Heart right ventricle (tissue), 16 donors: ENCODE results near the gene CLPTM1. TPM values are rescaled to one million over a fixed set of nuclear protein-coding genes. Genes with fewer than 3 reads are reported as not detected.

ENCODE experiments used
- ATAC-seq, 8 donors: fragments of 200-7000 bp; cut with Tn5 transposase; one replicate each; pipeline ENCODE4 v1.9.1; 2020; ENCODE audit warnings: mild to moderate bottlenecking in 8 of 8, moderate library complexity in 8 of 8, moderate number of reproducible peaks in 1 of 8
- DNase-seq, 2 donors: peaks; one replicate each; pipeline ENCODE4 v3.0.0-alpha.2; 2020
- H3K27ac ChIP-seq, 10 donors: fragments of 200-600 bp; sonication (generic) in 2 of 10; one replicate each; pipeline versions ENCODE4 v1.5.0 to v1.8.0; 2020 to 2022; ENCODE audit warnings: mild to moderate bottlenecking in 3 of 10
- H3K27me3 ChIP-seq, 7 donors: fragments of 200-600 bp; one replicate each; pipeline ENCODE4 v1.8.0; 2021 to 2022; ENCODE audit warnings: mild to moderate bottlenecking in 2 of 7
- H3K36me3 ChIP-seq, 9 donors: fragments of 200-600 bp; sonication (generic) in 1 of 9; one replicate each; pipeline versions ENCODE4 v1.5.0 to v1.8.0; 2020 to 2022; ENCODE audit warnings: mild to moderate bottlenecking in 2 of 9
- H3K4me1 ChIP-seq, 9 donors: fragments of 200-600 bp; sonication (generic) in 1 of 9; one replicate each; pipeline versions ENCODE4 v1.5.0 to v1.8.0; 2020 to 2022; ENCODE audit warnings: mild to moderate bottlenecking in 4 of 9
- H3K4me3 ChIP-seq, 10 donors: fragments of 200-600 bp; sonication (generic) in 2 of 10; one replicate each; pipeline versions ENCODE4 v1.5.0 to v1.8.0; 2020 to 2022; ENCODE audit warnings: mild to moderate bottlenecking in 7 of 10, moderate library complexity in 2 of 10
- H3K9me3 ChIP-seq, 11 donors: fragments of 200-600 bp in 10 of 11; sonication (generic) in 2 of 11; one replicate each; pipeline versions ENCODE4 v1.5.0 to v1.8.0; 2013 to 2022; ENCODE audit warnings: mild to moderate bottlenecking in 2 of 11, control low read depth in 1 of 11, moderate library complexity in 1 of 11
- CTCF ChIP-seq, 9 donors: fragments of 200-600 bp; sonication (generic) in 2 of 9; IDR thresholded peaks; one replicate each; pipeline versions ENCODE4 v1.5.0 to v1.8.0; 2021 to 2022; ENCODE audit warnings: antibody characterized with exemption in 9 of 9, mild to moderate bottlenecking in 5 of 9, moderate library complexity in 1 of 9
- WGBS, 2 donors: extraction: QIAGEN DNeasy Blood & Tissue Kit; methylation state at CpG; one replicate each; pipeline ENCODE4 v1.1.7; 2013; ENCODE audit warnings: inconsistent platforms in 1 of 2; 5-methylcytosine and 5-hydroxymethylcytosine counted together
- intact Hi-C, 10 donors: fragments of 100-400 bp; cut with DNase I; formaldehyde crosslinking; loops; one replicate each; pipeline versions ENCODE4 v1.11.1 to v1.14.2; 2022
- polyA plus RNA-seq, 2 donors: library from polyadenylated mRNA; stranded (reverse); fragments of 200-250 nt; gene quantifications; one replicate each; pipeline ENCODE4 v1.2.3, GENCODE V29; 2013
- total RNA-seq, 10 donors: library from RNA; stranded (reverse); fragmentation: NEBNext Ultra II Directional in 3 of 10; extraction: Animal tissue kit (Norgen Biotek cat#: 25700) in 3 of 10; gene quantifications; one replicate each; pipeline versions ENCODE4 v1.2.1 to v1.2.4, GENCODE V29; 2021 to 2023
- donor health status: Arrhythmogenic right ventricular cardiomyopathy.
- donor health status: ischemic (EF 13 %, LVEDD 7.1; RV severe dilation, severe dysfunction).
- donor health status: healthy with polysubstance abuse.
- donor health status: DM: no; HTN: yes; CAD: no.
- donor health status: DM: no; HTN: no; CAD: no.
- donor health status: ischemic (EF 25% LVEDD 6.9; RV normal size, moderate dysfunction).
- donor health status: ischemic (EF 25% LVEDD 5.7; RV mildly dilated, moderate dysfunction).
- donor health status: healthy.
- donor health status: DM: yes; HTN: yes; CAD: no.
- donor health status: Ischemic cardiomyopathy.
- donor health status: ischemic (EF 35%, LVEDD 5.7; RV mildly dilated, moderate dysfunction).
- donor health status: nonischemic (EF 11% LVEDD 7.7; RV severe dilation, severe dysfunction).
- donor health status: DM: yes; HTN: yes; CAD: no.
- donor health status: PGD.
- donor health status: ischemic (EF 29% LVEDD 5.4; RV normal size, mild dysfunction).
- donor health status: nonischemic (EF 23%, LVEDD 6.1; RV moderate dilation, normal function).

The CLPTM1 gene
- total and polyA plus RNA-seq, 12 donors = 72.1 to 130 (median 95.7) TPM

GRCh38 chr19:44947041-44947581, 8.1 kb upstream of the CLPTM1 start:
- no peak overlapping the region for H3K27ac ChIP-seq
- H3K4me3 ChIP-seq = no peak overlapping the region
- no peak for TF ChIP-seq CTCF (IDR thresholded peaks at IDR 0.05)
- H3K27me3 ChIP-seq = no peaks in the 10 kb centered on the region
- peaks cover 0 to 23% (median 16%) of the 10 kb centered on the region in 9 donors for H3K4me1 ChIP-seq
- 90 to 94% methylated on average over 13 of the region's 13 CpGs for WGBS, 2 donors
- DNase-seq (no peak), ATAC-seq (no peak)
- intact Hi-C loops = loop anchor here in 1 of 10 donors (5.0 kb wide), 1 partner anchor 40 kb away; the partner anchor contains the start of gene APOE
- H3K36me3 ChIP-seq = peaks cover 0 to 26% (median 0%) of the 10 kb centered on the region in 9 donors
- H3K9me3 ChIP-seq = no peaks in the 10 kb centered on the region

- H3K27ac ChIP-seq = no peak overlapping the region
- H3K9me3 ChIP-seq = no peaks in the 10 kb centered on the region
- intact Hi-C loops = loop anchor here in 1 of 10 donors (5.0 kb wide), 1 partner anchor 41 kb away; the partner anchor contains the start of gene APOE
- no peak overlapping the region for H3K4me3 ChIP-seq
- DNase-seq (no peak), ATAC-seq (no peak)
- no peaks in the 10 kb centered on the region for H3K27me3 ChIP-seq
- H3K36me3 ChIP-seq = peaks cover 0 to 26% (median 0%) of the 10 kb centered on the region in 9 donors
- 78 to 79% methylated on average over 5 of the region's 5 CpGs for whole genome bisulfite sequencing, 2 donors
- TF ChIP-seq CTCF (IDR thresholded peaks at IDR 0.05) = no peak
- peaks cover 0 to 24% (median 18%) of the 10 kb centered on the region in 9 donors for H3K4me1 ChIP-seq
Measured at GRCh38 chr19:44948237-44948636, 6.9 kb upstream of the CLPTM1 start.

- no peak overlapping the region for H3K27ac ChIP-seq
- H3K27me3 ChIP-seq = no peaks in the 10 kb centered on the region
- no peak for ATAC-seq
- 87 to 94% methylated on average over 5 of the region's 5 CpGs for WGBS, 2 donors
- no peaks in the 10 kb centered on the region for H3K9me3 ChIP-seq
- peaks cover 0 to 26% (median 0%) of the 10 kb centered on the region in 9 donors for H3K36me3 ChIP-seq
- peaks cover 6 to 26% (median 18%) of the 10 kb centered on the region in 9 donors for H3K4me1 ChIP-seq
- H3K4me3 ChIP-seq = no peak overlapping the region
- TF ChIP-seq CTCF (IDR thresholded peaks at IDR 0.05) = no peak
- no peak for DNase-seq
- intact Hi-C loops = loop anchor here in 1 of 10 donors (5.0 kb wide), 1 partner anchor 42 kb away; the partner anchor contains the start of gene APOE
Measured at GRCh38 chr19:44948763-44949374, 6.3 kb upstream of the CLPTM1 start.

- intact Hi-C loops = loop anchor here in 1 of 10 donors (5.0 kb wide), 1 partner anchor 42 kb away; the partner anchor contains the start of gene APOE
- Histone ChIP-seq H3K27me3 (no peaks in the 10 kb centered on the region), H3K4me1 (peaks cover 7 to 32% (median 20%) of the 10 kb centered on the region in 9 donors), H3K36me3 (peaks cover 0 to 26% (median 0%) of the 10 kb centered on the region in 9 donors), H3K27ac (no peak overlapping the region), H3K9me3 (no peaks in the 10 kb centered on the region), H3K4me3 (no peak overlapping the region)
- DNase-seq (no peak), ATAC-seq (no peak)
- WGBS, 2 donors = 92 to 96% methylated on average over 9 of the region's 9 CpGs
- no peak for TF ChIP-seq CTCF (IDR thresholded peaks at IDR 0.05)
Measured at GRCh38 chr19:44949550-44949949, 5.6 kb upstream of the CLPTM1 start.
